ENCODE measurements around the gene VENTX.
A peak's percentile ranks its signal among the peaks of the same experiment; 100 is the strongest.
"Not testable (repeated sequence)": the region's sequence is repeated elsewhere in the genome, so short reads cannot be mapped to it uniquely, and the experiment has no call there.

VENTX gene

DNA sequence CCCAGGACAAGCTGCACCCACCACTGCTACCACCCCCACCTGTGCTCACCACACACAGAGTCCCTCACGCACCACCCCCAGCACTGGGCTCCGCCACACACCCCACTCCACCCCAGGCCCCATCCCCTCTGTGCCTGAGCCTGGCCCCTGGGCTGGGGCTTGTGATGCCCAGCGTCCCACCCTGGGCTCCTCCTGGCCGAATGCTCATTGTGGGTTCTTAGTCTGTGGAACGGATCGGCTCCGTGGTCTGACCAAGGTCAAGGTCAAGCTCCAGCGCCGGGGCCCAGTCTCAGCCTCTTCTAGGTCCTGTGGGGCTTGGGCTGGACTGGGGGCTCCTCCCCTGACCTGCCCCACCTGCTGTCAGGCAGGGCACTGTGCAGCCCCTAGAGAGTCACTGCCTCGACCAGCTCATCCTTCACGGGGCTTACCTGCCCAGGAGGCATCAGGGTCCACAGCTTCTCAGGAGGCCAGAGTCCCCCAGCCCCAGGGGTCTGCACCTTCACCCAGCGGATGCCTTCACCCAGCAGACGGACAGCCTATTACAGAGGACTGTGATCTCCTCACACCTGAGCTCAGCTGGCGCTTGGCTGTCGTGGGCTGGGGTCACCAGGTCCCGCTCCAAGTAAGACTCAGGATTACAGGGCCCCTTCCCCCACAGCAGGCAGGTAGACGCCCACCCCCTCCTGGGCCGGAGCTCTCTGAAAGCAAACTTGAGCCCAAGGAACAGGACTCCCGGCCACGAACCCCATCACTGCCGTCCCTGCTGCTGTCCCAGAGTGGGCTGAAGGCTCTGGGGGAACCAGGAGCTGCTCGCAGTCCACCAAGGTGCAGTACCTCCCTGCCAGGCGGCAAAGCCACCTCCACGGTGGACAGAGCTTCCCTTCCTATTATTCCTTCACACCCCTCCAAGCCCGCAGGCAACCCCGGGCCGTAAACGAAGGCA lies 22.9 kb upstream of the VENTX start:
- DNase-seq (ENCODE audit: low read depth) = no peak

DNA sequence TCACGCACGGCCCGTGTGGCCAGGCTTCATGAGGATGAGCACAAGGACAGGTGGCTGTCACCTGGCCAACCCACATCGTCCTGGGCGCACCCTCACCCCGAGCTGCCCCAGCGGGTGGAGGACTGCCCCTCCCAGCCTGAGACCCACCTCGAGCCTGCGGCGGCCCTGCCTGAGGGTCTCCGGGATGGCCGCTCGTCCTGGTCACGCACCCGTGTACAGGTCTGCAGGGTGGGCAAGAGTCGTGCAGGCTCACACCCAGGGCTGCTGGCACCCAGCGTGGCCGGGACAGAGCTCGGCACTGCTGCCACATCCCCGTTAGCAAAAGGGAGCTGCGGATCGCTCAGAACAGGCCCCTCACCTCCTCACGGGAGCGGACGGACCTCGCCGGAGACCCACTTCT lies 22.1 kb upstream of the VENTX start:
- DNase-seq (ENCODE audit: low read depth) = no peak

DNA sequence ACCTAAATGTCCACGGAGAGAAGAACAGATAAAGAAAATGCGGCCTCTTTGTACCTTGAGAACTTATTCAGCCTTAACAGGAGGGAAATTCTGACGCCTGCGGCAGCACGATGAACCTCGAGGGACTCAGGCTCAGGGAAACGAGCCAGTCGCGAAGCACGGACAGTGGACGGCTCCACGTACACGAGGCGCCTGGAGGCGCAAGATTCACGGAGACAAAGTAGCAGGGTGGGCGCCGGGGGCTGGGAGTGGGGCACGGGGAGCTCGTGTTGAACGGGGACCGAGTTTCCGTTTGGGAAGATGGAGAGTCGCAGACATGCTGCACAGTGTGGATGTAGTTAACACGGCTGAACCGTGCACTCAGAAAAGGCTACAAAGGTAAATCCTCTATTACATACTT lies 20.9 kb upstream of the VENTX start:
- DNase-seq (ENCODE audit: low read depth) = no peak

DNA sequence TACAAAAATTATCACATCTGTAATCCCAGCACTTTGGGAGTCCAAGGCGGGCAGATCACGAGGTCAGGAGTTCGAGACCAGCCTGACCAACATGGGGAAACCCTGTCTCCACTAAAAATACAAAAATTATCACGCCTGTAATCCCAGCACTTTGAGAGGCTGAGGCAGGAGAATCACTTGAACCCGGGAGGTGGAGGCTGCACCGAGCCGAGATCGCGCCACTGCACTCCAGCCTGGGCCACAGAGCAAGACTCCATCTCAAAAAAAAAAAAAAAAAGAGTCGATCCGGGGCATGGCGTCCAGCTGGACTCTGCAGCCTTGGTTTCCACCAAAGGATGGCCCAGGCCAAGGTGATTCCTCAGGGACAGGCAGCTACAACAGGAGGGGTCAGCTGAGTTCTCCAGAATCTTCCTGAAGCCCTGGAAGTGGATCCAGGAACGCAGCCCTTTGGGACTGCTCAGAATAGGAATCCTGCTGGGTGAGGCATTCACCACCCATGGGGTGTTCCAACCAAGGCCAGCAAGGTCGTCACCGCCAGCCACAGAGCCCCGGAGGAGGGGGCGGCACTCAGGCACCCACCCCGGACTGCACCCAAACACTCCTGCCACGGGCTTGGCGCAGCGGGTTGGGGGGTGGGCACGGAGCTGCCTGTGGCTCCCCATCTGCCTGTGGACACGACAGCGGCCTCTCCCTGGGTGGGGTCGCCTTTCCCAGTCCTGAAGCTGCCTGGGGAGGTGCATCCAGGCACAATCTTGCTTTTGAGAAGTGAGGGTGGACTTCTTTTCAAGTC lies 19.7 kb upstream of the VENTX start:
- no peak for DNase-seq (ENCODE audit: low read depth)

DNA sequence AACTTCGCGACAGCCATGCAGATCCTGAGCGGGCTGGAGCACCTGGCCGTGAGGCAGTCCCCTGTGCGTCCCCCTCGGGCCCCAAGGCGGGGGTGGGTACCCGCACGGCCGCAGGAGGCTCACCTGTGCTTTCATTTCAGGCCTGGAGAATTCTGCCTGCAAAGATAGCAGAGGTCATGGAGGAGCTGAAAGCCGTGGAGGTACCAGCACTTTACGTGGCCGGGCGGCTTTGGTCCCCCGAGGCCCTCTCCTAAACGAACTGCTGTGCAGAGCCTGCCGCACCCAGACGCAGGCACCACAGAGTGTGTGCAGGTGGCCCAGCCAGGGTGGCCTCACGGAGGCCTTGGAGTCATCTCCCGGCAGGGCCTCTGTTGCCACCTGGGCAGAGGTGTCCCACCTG lies 18.8 kb upstream of the VENTX start:
- DNase-seq (ENCODE audit: low read depth) = no peak

DNA sequence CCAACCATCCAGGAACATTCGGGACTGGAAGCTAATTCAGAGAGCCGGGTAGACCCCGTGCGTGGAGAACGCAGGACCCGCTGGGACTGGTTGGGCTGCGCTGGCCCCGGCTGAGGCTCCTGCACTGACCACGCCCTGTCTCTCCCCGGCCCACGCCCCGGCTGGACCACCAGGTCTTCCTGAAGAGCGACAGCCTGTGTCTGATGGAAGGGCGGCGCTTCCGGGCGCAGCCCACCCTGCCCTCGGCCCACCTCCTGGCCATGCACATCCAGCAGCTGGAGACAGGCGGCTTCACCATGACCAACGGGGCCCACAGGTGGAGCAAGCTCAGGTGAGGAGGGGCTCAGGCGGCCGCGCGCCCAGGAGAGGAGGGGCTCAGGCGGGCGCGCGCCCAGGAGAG lies 17.9 kb upstream of the VENTX start:
- DNase-seq (ENCODE audit: low read depth) = no peak

DNA sequence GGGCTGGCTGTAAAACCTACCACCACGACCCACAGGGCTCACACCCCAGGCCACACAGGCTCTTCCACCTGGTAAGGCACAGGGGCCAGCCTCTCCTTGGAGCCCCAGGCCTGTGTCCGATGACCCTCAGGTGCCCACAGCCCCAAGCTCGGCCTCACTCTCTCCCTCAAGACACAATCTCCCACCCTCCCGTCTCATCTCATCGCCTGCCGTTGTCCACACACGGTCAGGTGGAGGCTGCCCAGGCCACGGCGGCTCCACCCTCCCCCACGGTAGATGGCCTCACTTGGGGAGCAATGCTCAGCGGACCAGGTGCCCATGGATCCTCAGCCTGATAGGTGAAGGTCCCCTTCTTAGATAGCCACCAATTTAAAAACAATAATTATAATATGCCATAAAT lies 16.3 kb upstream of the VENTX start:
- no peak for DNase-seq (ENCODE audit: low read depth)

DNA sequence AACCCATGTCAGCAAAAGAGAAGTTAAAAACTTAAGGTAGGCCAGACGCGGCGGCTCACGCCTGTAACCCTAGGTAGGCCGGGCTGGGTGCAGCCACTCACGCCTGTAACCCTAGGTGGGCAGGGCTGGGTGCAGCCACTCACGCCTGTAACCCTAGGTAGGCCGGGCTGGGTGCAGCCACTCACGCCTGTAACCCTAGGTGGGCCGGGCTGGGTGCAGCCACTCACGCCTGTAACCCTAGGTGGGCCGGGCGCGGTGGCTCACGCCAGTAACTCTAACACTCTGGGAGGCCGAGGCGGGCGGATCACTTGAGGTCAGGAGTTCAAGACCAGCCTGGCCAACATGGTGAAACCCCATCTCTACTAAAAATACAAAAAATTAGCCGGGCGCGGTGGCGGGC lies 15.9 kb upstream of the VENTX start:
- DNase-seq (ENCODE audit: low read depth) = not testable (repeated sequence)

DNA sequence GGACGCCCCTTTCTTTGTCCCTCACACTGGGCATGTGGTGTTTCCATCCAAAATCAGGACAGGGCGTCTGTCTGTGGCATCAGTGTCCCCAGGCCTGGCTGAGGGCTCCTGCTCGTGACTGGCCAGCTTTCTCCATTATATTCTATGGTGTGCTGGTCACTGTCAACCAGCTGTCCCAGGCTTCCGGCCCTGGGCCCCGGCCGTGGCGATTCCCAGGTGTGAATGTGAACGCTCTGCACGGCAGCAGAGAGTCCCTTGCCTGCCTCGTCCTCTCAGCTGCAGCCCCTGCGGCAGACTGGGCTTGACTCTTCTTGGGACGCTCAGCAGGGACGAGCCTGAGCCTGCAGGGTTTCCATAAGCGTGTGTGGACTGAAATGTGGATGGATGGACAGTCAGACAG lies 13.6 kb upstream of the VENTX start:
- DNase-seq (ENCODE audit: low read depth) = no peak

DNA sequence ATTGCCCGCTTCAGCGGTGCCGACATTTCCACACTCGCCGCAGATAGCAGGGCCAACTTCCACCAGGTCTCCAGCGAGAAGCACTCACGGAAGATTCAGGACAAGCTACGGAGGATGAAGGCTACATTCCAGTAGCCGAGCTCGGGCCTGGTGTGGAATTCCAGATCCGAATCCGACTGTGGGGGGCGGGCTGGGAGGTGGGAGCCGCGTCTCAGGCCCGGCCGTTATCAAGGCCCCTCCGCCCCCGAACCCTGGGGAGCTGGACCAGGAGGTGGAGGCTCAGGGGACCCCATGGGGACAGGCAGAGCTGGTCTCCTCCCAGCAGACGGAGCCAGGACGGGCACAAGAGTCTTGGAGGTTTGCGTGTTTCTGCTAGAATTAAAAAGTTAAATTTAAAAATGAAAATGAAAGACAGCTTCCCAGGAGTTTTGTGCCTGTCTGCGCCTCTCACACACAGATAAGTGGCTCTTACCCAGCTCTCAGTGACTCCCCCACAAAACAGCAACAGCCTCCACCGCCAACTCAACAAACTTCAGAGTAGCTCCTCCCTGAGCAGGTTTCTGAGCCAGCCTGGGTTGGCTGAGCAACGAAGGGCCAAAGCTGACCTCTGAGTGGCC lies 12.8 kb upstream of the VENTX start:
- DNase-seq (ENCODE audit: low read depth) = peak; percentile 85

DNA sequence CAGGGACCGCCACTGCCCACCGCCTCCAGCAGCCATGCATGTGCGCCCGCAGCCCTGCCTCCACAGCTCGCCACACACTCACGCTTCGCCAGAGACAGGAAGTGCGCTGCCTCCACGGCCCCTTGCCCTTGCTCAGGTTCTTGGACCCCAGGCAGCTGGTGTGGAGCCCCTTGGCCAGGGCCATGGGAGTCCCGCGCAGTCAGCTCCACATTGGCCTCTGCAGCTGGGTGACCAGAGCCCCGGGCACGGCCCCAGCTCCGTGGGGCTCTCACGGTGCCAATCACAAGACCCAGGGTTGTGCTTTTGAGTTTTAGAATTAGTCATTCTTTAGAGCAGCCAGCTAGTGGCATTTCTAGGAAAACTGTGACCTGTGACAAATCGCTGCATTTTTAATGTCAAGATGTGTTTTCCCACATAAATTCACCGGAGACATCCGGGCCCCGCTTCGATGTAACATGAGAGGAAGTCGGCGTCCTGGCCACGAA lies 11.9 kb upstream of the VENTX start:
- DNase-seq (ENCODE audit: low read depth) = no peak

DNA sequence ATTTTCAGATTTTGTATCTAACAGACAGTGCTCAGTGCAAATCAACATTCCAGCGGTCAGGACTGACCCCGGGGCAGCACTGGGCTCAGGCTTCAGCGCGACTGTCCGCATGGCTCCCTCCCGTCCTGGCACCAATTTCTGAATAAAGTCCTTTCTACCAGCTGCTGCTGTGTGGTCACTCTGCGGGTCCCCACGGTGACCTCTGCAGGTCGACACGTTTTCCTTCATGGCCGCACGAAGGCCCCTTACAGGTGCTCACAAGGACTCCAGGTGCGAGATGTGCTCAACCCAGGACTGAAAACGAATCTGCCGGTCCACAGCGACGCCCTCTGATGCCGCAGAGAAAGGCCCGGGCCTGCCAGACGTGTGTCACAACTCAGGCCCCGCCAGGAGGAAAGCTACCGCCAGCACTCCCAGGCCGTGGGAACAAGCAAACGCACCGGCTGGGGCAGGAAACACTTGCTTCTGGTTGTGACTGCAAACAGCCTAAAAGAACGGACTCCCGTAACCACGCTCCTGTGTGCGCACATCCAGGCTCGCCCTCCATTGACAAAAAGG lies 11.3 kb upstream of the VENTX start:
- DNase-seq (ENCODE audit: low read depth) = no peak

DNA sequence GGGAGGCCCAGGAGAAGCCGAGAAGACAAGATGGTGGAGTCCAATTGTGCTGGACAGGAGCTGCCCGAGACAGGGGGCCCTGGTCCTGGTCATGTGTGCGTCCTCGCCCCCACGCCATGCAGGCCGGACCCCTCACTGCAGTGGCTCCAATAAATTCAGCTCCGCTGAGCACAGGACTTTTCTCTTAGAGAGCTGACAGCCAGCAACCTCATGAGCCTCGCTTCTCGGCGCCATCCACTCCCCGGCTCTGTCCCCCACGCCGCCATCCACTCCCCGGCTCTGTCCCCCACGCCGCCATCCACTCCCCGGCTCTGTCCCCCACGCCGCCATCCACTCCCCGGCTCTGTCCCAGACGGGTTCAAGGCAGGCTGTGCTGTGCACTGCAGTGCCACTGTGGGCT lies 10.4 kb upstream of the VENTX start:
- no peak for DNase-seq (ENCODE audit: low read depth)

DNA sequence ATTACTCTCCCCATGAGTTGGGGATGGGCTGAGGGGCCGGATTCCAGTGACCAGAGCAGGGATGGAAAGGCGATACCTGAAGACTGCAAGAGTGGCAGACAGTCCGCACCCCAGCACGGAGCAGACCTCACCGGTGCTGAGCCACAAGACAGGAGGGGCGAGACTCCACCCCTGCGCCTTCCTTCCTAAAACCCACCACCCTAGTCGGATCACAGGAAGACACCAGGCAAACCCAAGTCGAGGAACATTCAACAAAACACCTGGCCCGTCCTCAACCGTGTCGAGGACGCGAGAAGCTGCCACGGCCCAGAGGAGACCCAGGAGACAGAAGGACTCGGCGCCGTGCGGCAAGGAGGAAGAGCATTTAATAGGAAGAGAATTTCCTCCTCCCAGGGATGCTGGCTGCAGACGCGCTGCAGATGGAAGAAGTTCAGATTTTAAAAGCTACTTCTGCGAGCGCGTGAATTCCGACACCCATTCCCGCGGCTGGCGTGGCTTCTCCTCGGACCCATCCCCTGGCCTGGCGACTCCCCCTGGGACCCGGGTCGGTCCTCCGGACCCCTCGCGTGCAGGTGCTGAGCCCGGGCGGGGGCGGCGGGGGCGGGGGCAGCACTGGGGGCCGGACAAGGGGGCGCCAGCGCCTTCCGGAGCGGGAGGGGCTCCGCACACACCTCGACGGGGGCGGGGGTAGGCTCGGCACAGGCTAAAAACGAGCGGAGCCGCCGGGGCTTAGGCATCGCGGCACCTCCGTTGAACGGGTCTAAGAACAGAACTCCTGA lies 8.2 kb upstream of the VENTX start:
- no peak for DNase-seq (ENCODE audit: low read depth)

DNA sequence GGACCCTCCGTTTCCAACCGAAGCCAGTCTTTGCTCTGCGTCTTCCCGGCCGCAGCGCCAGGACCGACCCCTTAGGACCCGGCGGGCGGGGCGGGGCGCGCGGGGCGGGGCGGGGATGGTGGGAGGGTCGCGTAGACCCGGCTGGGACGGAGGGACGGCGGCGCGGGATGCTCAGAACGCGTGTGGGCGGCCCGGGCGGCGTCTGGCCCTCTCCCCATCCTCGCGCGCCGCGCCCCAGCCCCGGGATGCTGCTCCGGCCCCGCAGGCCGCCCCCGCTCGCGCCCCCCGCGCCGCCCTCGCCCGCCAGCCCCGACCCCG lies 7.7 kb upstream of the VENTX start, which contains the start of gene UTF1:
Gene UTF1 (plus strand): TSS at position 174 of the 318 bp plus-strand sequence. CDS start 72 bp downstream, at position 246.
- DNase-seq (ENCODE audit: low read depth) = no peak

DNA sequence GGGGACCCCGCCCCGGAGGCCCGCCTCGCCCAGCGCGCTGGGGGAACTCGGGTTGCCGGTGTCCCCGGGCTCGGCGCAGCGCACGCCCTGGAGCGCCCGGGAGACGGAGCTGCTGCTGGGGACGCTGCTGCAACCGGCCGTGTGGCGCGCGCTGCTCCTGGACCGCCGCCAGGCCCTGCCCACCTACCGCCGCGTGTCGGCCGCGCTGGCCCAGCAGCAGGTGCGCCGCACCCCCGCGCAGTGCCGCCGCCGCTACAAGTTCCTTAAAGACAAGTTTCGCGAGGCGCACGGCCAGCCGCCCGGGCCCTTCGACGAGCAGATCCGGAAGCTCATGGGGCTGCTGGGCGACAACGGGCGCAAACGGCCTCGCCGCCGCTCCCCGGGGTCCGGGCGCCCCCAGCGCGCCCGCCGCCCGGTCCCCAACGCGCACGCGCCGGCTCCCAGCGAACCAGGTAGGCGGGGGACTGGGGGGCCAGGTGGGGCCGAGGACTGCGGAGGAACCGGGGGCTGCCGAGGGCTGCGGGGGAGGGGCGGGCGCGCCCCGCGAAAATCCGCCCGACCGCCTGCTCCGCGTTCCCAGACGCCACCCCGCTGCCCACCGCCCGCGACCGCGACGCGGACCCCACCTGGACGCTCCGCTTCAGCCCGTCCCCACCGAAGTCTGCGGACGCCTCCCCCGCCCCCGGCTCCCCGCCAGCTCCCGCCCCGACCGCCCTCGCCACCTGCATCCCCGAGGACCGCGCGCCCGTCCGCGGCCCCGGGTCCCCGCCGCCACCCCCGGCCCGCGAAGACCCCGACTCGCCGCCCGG lies 7.1 kb upstream of the VENTX start:
- DNase-seq (ENCODE audit: low read depth) = no peak

DNA sequence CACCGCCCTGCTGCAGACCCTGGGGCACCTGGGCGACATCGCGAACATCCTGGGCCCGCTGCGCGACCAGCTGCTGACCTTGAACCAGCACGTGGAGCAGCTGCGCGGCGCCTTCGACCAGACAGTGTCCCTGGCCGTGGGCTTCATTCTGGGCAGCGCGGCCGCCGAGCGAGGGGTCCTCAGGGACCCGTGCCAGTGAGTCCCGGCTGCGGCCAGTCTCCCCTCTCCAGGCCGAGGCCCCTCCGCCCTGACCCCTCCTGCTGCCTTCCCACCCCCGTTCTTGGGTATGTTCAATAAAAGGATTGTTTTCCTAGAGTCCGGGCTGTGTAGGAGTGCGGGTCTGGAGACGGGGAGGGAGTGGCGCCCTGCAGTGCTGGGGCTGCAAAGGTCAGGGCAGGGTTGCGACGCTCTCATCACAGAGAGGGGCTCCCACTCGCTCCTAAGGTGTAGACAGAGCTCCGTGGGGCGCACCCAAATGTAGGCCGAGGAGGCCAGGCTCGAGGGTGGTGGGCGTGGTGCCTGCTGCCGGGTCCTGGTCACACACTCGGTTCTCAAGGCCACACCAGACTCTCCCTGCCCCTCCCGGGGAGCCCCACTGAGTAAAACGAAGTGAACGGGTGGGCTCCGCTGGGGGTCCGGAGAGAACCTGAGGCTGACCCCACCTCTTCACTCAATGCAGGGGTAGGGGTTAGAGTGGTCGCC lies 6.3 kb upstream of the VENTX start:
- DNase-seq (ENCODE audit: low read depth) = no peak

DNA sequence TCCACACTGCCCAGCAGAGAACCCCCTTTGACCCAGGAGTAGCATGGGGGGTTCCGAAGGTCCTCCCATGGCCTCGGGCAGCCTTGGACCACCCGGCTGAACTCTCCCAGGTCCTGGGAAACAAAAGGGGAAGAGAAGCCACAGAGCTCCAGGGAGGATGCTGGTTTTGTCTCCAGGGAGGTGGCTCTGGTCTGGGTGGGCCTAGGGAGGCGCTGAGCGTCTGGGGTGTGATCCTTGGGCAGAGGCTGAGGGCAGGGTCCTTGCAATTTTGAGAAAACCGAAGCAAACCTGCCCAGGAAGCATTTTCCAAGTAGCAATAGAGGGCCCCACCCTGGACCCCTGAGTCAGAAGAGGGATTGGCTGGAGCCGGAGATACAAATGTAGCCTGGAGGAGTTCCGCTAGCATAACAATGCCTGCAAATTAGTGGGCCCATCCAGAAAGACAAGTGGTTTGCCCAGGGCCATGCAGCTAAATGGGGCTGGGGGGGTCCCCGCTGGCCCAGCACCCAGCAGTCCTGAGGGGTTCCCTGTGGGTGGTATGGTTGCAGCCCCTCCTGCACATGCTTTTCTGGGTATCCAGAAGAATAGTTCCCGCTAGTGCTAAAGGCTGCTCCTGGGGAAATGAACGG lies 5.6 kb upstream of the VENTX start:
- no peak for DNase-seq (ENCODE audit: low read depth)

DNA sequence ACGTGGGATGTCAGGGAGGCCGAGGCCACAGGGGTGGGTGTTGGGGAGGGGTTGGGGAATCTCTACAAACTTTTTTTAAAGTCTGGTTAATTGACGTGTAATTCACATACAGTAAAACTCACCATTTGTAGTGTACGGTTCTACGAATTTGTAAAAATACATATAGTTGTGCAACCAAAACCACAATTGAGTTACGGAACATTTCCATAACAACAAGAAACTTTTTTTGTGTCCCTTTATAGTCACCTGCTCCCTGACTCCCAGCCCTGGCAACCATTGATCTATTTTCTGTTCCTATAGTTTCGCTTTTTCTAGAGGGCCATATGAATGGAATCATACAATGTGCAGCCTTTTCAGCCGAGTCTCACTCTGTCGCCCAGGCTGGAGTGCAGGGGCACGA lies 2.9 kb upstream of the VENTX start:
- DNase-seq (ENCODE audit: low read depth) = not testable (repeated sequence)

All from amniotic epithelial cell (primary cell).